ENCODE data around the gene ATP6V1D. TPM values are rescaled to one million over a fixed set of nuclear protein-coding genes. Genes with fewer than 3 reads are reported as not detected.

ATP6V1D gene
- total RNA-seq, 1 donor from 2014 or later, result 31.9 TPM

Other genes starting within 250 kb of the ATP6V1D start
- 0.14 TPM in 1 of 2 replicates, not detected in the other for gene GARIN2, start 170.4 kb downstream of the ATP6V1D start, total RNA-seq
- gene PALS1, start 118.4 kb downstream of the ATP6V1D start, total RNA-seq, result 9.4 and 9.8 TPM in 2 replicates
- gene EIF2S1, start 524 bp upstream of the ATP6V1D start, total RNA-seq, result 137 and 139 TPM in 2 replicates
- 0.18 TPM in 2 replicates for gene PLEK2, start 52.4 kb upstream of the ATP6V1D start, total RNA-seq
- 18.4 and 19.4 TPM in 2 replicates for gene TMEM229B, start 128.9 kb upstream of the ATP6V1D start, total RNA-seq
- 0.61 and 0.64 TPM in 2 replicates for gene PLEKHH1, start 173.5 kb upstream of the ATP6V1D start, total RNA-seq
- 17.1 and 17.8 TPM in 2 replicates for gene PIGH, start 240.5 kb upstream of the ATP6V1D start, total RNA-seq

Data from T-helper 2 cell treated with Interferon-gamma antibody and Interleukin-4, amounts not matched to agents 100 ng/mL and 5 ng/mL, for 36 hours (primary cell).